HG03139 (cell line): ENCODE data around the gene POU4F2.
"Not testable (repeated sequence)": the region's sequence is repeated elsewhere in the genome, so short reads cannot be mapped to it uniquely, and the experiment has no call there.

ENCODE experiments used
- ATAC-seq: cut with Tn5 transposase; IDR thresholded peaks from one replicate; pipeline ENCODE4 v1.9.1; 2021; ENCODE audit not compliant: unreplicated experiment

POU4F2 gene

DNA sequence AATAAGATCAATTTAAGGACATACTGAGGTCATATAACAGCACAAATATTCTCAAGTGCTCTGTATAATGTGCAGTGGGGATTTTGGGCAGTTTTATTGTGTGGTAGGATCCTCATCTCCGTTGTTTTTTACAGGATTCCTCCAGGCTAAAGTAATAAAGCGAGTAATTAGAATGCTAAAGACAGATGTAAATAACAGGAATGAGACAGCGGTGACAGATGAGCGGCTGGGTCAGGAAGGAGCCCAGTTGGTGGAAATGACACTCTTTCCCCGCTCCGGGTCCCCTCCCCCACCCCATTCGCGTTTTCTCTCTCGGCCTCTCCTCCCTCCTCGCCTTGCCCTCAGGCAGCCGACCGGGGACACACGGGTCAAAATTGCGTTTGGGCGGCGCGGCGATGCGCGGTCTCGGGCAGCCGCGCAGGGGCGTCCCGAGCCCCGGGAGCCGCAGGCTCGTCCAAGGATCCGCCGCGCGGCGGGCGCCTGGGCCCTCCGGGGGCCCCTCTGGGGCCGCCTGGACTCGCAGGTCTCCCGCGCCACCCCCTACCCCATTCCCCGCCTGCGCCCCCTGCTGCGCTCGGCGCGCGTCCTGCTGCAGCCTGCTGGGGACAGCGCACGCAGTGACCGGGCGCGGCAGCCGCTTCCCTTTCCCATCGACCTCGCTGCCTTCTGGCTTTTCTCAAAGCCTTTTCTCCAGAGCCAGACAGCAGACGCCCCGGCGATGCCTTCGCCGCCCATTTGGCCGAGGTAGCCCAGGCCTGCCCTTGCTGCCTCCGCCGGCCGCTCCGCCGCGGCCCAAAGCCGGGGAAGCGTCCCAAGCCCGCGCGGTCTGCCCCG, 16.2 kb downstream of the POU4F2 start:
- no peak for ATAC-seq

DNA sequence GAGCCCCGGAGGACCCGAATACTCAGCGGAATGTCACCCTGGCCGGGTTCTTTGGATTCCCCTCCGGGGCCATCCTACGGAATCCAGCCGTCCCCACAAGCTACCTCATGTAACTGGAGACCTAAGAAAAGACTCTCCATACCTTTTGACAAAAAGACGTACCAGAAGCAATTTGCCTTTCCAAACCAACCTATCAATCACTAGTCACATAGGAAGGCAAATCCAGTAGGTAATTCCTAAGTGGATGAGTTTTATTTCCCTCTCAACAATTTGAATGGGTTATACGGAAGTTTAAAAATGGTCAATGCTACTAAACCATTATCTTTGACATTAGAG, 16.8 kb downstream of the POU4F2 start:
- no peak for ATAC-seq

DNA sequence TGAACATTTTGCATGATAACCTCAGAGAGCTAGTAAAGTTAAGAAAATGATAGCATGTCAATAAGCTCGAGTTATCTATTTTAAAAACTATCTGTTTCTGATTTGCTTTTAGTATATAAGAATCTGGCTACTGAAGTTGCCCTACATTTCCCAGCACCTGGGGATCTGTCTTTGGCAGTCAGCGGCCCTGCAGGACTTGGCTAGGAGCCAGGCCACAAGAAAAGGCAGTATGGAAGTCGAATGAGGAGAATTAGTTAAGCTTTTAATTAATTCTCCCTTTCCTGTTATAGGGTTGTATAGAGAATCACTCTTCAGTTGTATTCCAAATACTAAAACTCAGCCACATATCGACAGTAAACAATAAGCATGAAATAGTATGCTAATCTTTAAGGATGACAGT, 22.7 kb downstream of the POU4F2 start:
- no peak for ATAC-seq

DNA sequence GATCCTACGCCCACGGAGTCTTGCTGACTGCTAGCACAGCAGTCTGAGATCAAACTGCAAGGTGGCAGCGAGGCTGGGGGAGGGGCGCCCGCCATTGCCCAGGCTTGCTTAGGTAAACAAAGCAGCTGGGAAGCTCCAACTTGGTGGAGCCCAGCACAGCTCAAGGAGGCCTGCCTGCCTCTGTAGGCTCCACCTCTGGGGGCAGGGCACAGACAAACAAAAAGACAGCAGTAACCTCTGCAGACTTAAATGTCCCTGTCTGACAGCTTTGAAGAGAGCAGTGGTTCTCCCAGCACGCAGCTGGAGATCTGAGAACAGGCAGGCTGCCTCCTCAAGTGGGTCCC, 25.2 kb downstream of the POU4F2 start:
- not testable (repeated sequence) for ATAC-seq

DNA sequence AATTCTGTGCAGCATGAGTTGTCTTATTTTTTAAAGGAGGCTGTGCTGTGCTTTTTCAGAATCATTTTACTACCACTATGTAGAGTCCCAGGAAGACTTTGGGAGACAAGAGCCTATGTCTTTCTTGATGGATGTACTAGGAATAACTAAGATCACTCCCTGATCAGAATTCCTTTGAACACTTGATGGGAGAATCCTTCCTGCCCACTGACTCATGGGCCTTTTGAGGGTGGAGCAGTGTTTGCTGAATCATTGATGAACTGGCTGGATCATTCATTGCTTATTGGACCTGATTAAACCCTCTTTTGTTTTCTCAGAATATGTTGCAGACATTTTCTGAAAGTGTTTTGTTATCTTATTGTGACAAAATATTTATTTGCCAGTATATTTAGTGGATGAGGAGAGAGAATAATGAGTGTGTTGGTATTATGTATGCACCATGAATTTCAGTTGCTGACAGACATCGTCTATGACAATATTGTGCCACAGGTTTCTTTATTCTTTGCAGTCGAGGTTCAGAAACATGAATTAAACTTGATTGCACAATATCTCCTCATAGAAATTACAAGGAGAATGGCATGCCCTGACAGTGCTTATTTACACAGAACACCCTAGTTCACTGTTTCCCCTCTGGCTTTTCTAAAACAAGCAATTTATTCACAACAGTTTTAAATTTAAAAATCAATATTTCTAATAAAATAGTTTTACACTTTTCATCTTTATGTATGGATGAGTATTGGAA, 36.3 kb downstream of the POU4F2 start:
- no peak for ATAC-seq
